Kidney epithelial cell (primary cell): ENCODE measurements around the gene BRD3OS. TPM values are rescaled to one million over a fixed set of nuclear protein-coding genes. Genes with fewer than 3 reads are reported as not detected.

ENCODE experiments used
- DNase-seq: peaks from one replicate; pipeline ENCODE4 v3.0.0-alpha.2; 2010; ENCODE audit warnings: low read depth
- H3K27me3 ChIP-seq: 2 replicates; pipeline ENCODE4 v1.6.0; 2011; ENCODE audit warnings: low read length; ENCODE audit not compliant: control insufficient read depth, insufficient read depth
- H3K36me3 ChIP-seq: 2 replicates; pipeline ENCODE4 v1.5.1; 2011; ENCODE audit warnings: low read length; ENCODE audit not compliant: control insufficient read depth, insufficient read depth
- H3K4me3 ChIP-seq: 2 replicates; pipeline ENCODE4 v1.5.1; 2011; ENCODE audit warnings: low read depth, mild to moderate bottlenecking, control low read depth, low read length
- total RNA-seq: library from RNA; depleted of rRNA; stranded (reverse); fragments of >200 nt; gene quantifications from 2 replicates; pipeline ENCODE4 v1.2.3, GENCODE V29; 2015
- TF ChIP-seq, protein P1 (sequence below): IDR thresholded peaks from 2 replicates; pipeline ENCODE4 v1.5.1; 2011; ENCODE audit warnings: mild to moderate bottlenecking, moderate library complexity, low read length, control low read depth, inconsistent platforms; ENCODE audit not compliant: insufficient read depth, poor library complexity, severe bottlenecking

The BRD3OS gene
- total RNA-seq, 1 donor from 2014 or later = 12.8 TPM

DNA sequence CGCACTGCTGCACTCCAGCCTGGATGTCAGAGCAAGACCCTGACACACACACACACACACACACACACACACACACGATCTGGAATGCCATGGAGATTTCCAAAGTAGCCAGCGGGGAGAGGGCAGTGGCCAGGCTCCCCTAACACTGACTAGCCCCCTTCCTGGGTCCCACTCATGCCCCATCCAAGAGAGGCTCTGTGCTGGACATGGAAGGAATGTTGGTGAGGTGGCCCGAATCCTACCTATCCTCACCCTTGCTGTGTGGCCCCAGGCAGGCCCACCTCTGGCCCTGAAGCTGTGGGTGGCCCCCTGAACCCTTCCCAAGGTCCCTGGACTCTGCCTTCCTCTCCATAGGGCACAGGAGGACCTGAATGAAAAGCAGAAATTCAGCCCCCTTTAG is 35.3 kb downstream of the BRD3OS start:
- Histone ChIP-seq H3K27me3 (no peaks in the 10 kb centered on the region), H3K36me3 (peaks cover 1% of the 10 kb centered on the region), H3K4me3 (no peak overlapping the region)
- TF ChIP-seq, protein P1, sequence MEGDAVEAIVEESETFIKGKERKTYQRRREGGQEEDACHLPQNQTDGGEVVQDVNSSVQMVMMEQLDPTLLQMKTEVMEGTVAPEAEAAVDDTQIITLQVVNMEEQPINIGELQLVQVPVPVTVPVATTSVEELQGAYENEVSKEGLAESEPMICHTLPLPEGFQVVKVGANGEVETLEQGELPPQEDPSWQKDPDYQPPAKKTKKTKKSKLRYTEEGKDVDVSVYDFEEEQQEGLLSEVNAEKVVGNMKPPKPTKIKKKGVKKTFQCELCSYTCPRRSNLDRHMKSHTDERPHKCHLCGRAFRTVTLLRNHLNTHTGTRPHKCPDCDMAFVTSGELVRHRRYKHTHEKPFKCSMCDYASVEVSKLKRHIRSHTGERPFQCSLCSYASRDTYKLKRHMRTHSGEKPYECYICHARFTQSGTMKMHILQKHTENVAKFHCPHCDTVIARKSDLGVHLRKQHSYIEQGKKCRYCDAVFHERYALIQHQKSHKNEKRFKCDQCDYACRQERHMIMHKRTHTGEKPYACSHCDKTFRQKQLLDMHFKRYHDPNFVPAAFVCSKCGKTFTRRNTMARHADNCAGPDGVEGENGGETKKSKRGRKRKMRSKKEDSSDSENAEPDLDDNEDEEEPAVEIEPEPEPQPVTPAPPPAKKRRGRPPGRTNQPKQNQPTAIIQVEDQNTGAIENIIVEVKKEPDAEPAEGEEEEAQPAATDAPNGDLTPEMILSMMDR = no peak
- no peak for DNase-seq

DNA sequence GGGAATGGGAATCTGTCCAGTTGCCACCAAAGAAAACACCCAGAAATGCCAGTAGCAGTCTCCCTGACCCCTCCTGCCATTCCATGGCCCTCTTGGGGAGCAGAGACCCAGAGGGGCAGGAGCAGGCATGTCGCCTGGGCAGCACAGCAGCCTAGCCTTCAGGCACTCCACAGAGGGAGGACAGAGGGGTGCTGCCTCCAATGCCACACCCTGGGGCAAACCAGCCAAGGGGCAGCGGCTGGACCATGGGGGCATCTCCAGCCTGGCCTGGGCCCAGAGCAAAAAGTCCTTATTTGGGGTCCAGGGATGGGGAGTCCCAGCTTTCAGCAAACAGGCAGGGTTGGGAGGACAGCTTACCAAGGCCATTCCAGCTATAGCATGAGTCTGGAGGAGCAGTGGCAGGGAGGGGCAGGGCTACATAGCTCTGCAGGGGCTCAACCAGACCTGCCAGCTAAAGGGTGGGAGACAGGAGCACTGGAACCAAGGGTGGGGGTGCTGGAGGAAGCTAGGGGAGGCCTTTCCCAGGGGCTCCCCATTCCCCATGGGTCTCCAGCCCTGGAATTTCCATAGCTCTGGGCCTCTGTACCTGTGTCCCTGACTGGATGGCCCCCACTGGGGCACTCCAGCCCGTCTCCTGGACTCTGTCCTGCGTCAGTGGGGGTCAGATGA is 35.9 kb downstream of the BRD3OS start:
- H3K27me3 ChIP-seq = no peaks in the 10 kb centered on the region
- no peak for DNase-seq
- peaks cover 1% of the 10 kb centered on the region for H3K36me3 ChIP-seq
- no peak overlapping the region for H3K4me3 ChIP-seq
- TF ChIP-seq, protein P1 = no peak

DNA sequence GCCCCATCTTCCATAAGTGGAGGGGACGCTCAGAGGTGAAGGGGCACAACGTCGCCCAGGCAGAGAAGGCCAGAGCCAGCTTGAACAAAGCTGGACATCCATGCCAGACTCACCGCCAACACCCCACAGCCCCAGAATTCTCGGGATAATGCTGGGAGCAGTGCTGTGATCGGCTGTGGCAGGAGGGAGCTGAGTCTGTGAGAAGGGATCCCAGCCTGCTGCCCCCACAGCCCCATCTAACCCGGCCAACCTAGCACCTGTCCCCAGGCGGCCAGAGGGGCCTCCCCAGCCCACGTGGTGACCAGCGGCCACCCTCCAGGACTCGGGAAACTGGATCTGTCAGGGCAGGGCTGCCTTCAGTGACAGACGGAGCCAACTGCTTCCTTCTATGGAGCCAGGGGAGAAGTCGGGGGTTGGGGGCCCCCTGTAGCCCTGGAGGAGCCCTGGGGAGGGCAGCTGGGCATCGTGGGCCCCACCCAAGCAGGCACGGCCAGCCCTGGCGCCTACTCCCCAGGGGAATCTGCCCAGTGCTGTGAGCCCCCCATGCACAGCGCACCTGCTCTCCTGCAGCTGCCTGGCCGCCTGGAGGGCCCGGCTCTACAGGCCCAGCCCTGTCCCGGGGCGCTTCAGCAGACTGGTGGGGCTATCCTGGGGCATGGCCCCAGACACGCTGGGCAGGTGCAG is 36.5 kb downstream of the BRD3OS start:
- Histone ChIP-seq H3K27me3 (no peaks in the 10 kb centered on the region), H3K36me3 (peaks cover 1% of the 10 kb centered on the region), H3K4me3 (no peak overlapping the region)
- DNase-seq = no peak
- TF ChIP-seq, protein P1 = no peak

DNA sequence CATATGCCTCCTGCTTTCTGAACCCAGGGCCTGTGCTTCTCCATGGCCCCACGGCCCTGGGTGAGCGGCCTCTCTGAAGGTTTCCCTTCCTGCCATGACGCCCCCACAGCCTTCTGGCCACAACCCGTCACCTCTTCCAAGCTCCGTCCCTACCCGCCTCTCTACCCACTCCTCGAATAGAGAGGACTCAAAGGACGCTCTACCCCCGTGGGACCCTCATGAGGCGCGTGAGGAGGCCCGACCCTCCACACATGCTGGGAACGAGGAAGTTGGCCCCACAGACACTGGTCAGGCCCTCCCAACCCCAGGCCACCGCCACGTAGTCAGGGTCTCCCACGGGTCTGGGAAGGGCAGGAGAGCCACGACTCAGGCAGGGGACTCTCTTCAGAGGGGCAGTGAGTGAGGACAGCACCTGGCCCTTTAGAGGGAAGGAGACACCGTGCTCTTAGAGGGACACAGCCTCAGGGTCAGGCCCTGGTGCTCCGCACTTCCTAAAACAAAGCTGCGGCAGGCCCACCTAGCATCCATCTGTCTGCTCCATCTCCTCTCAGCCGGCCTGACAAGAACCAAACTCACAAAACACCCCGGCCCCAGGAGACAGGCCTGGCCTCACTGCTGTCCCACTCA is 37.3 kb downstream of the BRD3OS start:
- peaks cover 1% of the 10 kb centered on the region for H3K36me3 ChIP-seq
- H3K4me3 ChIP-seq = no peak overlapping the region
- no peak for DNase-seq
- TF ChIP-seq, protein P1 = no peak
- no peaks in the 10 kb centered on the region for H3K27me3 ChIP-seq

DNA sequence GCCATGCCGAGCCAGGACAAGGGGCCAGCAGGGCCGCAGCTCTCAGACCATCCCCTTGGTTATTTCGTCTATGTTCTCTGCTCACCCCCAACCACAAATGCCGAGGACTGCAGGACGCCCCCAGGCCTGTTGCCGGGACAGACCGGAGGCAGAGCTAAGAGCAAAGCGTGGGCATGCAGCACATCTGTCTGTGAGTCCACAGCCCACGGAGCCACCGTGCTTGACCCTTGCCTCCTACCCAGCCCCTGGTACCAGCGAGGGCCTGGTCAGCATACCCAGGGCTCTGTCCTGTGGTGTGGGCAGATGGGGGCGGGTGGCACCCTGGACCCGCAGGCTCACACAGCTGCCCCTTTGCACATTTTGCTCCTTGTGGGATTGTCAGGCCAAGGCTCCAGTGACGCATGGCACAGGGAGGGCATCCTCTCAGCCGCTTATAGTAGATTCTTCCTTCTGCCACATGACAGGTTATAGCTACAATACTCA is 37.8 kb downstream of the BRD3OS start:
- no peak for DNase-seq
- TF ChIP-seq, protein P1 = no peak
- Histone ChIP-seq H3K27me3 (no peaks in the 10 kb centered on the region), H3K36me3 (peaks cover 1% of the 10 kb centered on the region), H3K4me3 (no peak overlapping the region)
